OCI-LY1 (cell line): ENCODE data around the gene RMND5B.

ENCODE experiments used
- H2AFZ ChIP-seq: fragments of 200-600 bp; sonication (generic), shearing (Covaris generic); 2 replicates; pipeline ENCODE4 v1.6.0; 2014; ENCODE audit warnings: antibody characterized with exemption, mild to moderate bottlenecking, low read length
- H3F3A ChIP-seq: fragments of 200-600 bp; sonication (generic), shearing (Covaris generic); 2 replicates; pipeline ENCODE4 v1.6.0; 2014; ENCODE audit warnings: mild to moderate bottlenecking, antibody characterized with exemption, low read length, moderate library complexity; ENCODE audit not compliant: insufficient read depth
- H3K27ac ChIP-seq: fragments of 200-600 bp; sonication (generic); 2 replicates; pipeline ENCODE4 v1.5.1; 2014; ENCODE audit warnings: low read length, mixed run types, mild to moderate bottlenecking, low read depth; ENCODE audit not compliant: poor library complexity, severe bottlenecking
- H3K27me3 ChIP-seq: fragments of 200-600 bp; sonication (generic); 2 replicates; pipeline ENCODE4 v1.6.0; 2014; ENCODE audit warnings: antibody characterized with exemption, mild to moderate bottlenecking, low read length, moderate library complexity; ENCODE audit not compliant: insufficient read depth
- H3K36me3 ChIP-seq: fragments of 200-600 bp; sonication (generic); 2 replicates; pipeline ENCODE4 v1.6.1; 2014; ENCODE audit warnings: mild to moderate bottlenecking, antibody characterized with exemption, low read length, moderate library complexity, mixed read lengths; ENCODE audit not compliant: insufficient read depth
- H3K4me1 ChIP-seq: fragments of 200-600 bp; sonication (generic); 2 replicates; pipeline ENCODE4 v1.5.1; 2014; ENCODE audit warnings: mild to moderate bottlenecking, low read length, moderate library complexity; ENCODE audit not compliant: insufficient read depth, severe bottlenecking
- H3K4me2 ChIP-seq: fragments of 200-600 bp; sonication (generic), shearing (Covaris generic); 2 replicates; pipeline ENCODE4 v1.6.1; 2014; ENCODE audit warnings: low read length
- H3K4me3 ChIP-seq: fragments of 200-600 bp; sonication (generic); 2 replicates; pipeline ENCODE4 v1.5.1; 2014; ENCODE audit warnings: low read length, low read depth, mild to moderate bottlenecking, mixed read lengths; ENCODE audit not compliant: poor library complexity, severe bottlenecking
- H3K79me2 ChIP-seq: fragments of 200-600 bp; shearing (Covaris generic); 2 replicates; pipeline ENCODE4 v1.6.1; 2016; ENCODE audit warnings: mixed run types, low read length, mixed read lengths; ENCODE audit not compliant: insufficient read depth
- H3K9ac ChIP-seq: fragments of 200-600 bp; sonication (generic), shearing (Covaris generic); 2 replicates; pipeline ENCODE4 v1.6.1; 2014; ENCODE audit warnings: mild to moderate bottlenecking, low read length, mixed read lengths
- H3K9me2 ChIP-seq: fragments of 200-600 bp; sonication (generic), shearing (Covaris generic); 2 replicates; pipeline ENCODE4 v1.6.1; 2014; ENCODE audit warnings: low read depth, mild to moderate bottlenecking, low read length, mixed read lengths
- H3K9me3 ChIP-seq: fragments of 200-600 bp; shearing (Covaris generic); 2 replicates; pipeline ENCODE4 v1.6.1; 2014; ENCODE audit warnings: low read length, mixed read lengths
- H4K20me1 ChIP-seq: fragments of 200-600 bp; sonication (generic), shearing (Covaris generic); 2 replicates; pipeline ENCODE4 v1.6.0; 2016; ENCODE audit warnings: mild to moderate bottlenecking, low read length; ENCODE audit not compliant: insufficient read depth
- EZH2 ChIP-seq: fragments of 200-600 bp; sonication (generic), shearing (Covaris generic); IDR thresholded peaks from 2 replicates; pipeline ENCODE4 v1.8.0; 2017; ENCODE audit warnings: borderline replicate concordance, mixed run types, mild to moderate bottlenecking, antibody characterized with exemption, low read length, moderate library complexity, mixed read lengths
- TF ChIP-seq, protein P1 (sequence below): fragments of 200-600 bp; sonication (generic), shearing (Covaris generic); IDR thresholded peaks from 2 replicates; pipeline ENCODE4 v1.5.1; 2017; ENCODE audit warnings: mild to moderate bottlenecking, antibody characterized with exemption, low read length, moderate library complexity, mixed read lengths

Gene RMND5B

DNA sequence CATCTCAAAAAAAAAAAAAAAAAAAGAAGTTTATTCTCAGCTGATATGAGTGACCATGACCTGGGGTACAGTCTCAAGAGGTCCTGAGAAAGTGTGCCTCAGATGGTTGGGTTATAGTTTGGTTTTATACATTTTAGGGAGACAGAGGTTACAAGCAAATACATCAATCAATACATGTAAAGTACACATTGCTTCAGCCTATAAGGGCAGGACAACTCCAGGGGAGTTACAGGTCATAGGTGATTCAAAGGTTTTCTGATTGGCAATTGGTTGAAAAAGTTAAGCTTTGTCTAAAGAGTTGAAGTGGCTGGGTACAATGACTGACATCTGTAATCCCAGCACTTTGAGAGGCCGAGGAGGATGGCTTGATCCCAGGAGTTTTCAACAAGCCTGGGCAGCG is 58.6 kb downstream of the RMND5B start:
- Histone ChIP-seq H3K9me2 (no peaks in the 10 kb centered on the region), H3K4me2 (no peak overlapping the region), H2AFZ (no peak overlapping the region), H3F3A (no peaks in the 10 kb centered on the region), H3K27ac (no peak overlapping the region), H3K9me3 (no peaks in the 10 kb centered on the region), H4K20me1 (no peaks in the 10 kb centered on the region), H3K4me1 (no peaks in the 10 kb centered on the region), H3K79me2 (no peaks in the 10 kb centered on the region), H3K36me3 (no peaks in the 10 kb centered on the region), H3K4me3 (no peak overlapping the region), H3K27me3 (peaks cover 5% of the 10 kb centered on the region; the same call in 1 of the 2 replicates), H3K9ac (no peak overlapping the region)
- TF ChIP-seq, protein P1, sequence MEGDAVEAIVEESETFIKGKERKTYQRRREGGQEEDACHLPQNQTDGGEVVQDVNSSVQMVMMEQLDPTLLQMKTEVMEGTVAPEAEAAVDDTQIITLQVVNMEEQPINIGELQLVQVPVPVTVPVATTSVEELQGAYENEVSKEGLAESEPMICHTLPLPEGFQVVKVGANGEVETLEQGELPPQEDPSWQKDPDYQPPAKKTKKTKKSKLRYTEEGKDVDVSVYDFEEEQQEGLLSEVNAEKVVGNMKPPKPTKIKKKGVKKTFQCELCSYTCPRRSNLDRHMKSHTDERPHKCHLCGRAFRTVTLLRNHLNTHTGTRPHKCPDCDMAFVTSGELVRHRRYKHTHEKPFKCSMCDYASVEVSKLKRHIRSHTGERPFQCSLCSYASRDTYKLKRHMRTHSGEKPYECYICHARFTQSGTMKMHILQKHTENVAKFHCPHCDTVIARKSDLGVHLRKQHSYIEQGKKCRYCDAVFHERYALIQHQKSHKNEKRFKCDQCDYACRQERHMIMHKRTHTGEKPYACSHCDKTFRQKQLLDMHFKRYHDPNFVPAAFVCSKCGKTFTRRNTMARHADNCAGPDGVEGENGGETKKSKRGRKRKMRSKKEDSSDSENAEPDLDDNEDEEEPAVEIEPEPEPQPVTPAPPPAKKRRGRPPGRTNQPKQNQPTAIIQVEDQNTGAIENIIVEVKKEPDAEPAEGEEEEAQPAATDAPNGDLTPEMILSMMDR = no peak
- TF ChIP-seq EZH2 = no peak

DNA sequence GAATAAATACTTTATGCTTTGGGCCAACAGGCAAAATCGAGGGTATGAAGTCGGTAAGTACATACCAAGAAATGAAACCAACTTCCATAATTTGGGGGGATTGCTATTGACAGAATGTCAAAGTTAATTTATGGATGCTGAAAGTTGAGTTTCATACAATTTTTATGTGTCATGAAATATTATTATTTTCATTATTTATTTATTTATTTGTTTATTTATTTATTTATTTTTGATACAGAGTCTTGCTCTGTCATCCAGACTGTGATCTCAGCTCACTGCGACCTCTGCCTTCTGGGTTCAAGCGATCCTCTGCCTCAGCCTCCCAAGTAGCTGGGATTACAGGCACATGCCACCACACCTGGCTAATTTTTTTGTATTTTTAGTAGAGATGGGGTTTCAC is 60.8 kb downstream of the RMND5B start:
- H3K27ac ChIP-seq = no peak overlapping the region

DNA sequence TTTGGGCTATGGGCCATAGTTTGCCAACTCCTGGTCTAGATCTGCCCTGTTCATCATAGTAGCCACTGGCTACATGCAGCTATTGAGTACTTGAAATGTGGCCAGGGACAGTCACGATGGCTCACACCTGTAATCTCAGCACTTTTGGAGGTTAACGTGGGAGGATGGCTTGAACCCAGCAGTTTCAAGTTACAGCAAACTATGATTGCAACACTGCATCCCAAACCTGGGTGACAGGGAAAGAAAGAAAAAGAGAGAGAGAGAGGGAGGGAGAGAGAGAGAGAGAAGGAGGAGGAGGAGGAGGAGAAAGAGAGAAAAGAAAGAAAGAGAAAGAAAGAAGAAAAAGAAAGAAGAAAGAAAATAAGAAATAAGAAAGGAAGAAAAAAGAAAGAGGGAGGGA is 61.4 kb downstream of the RMND5B start:
- Histone ChIP-seq H3K9ac (no peak overlapping the region), H3K79me2 (no peaks in the 10 kb centered on the region), H3K36me3 (no peaks in the 10 kb centered on the region), H3K27ac (no peak overlapping the region), H3K27me3 (peaks cover 5% of the 10 kb centered on the region; the same call in 1 of the 2 replicates), H3K9me2 (no peaks in the 10 kb centered on the region), H3F3A (no peaks in the 10 kb centered on the region), H3K4me1 (no peaks in the 10 kb centered on the region), H4K20me1 (no peaks in the 10 kb centered on the region), H2AFZ (no peak overlapping the region), H3K4me3 (no peak overlapping the region), H3K9me3 (no peaks in the 10 kb centered on the region), H3K4me2 (no peak overlapping the region)
- no peak for TF ChIP-seq EZH2
- TF ChIP-seq, protein P1 = no peak

More for the DNA sequence above, 60.8 kb downstream of the RMND5B start:
- H3K9me3 ChIP-seq = no peaks in the 10 kb centered on the region
- TF ChIP-seq, protein P1 = no peak
- TF ChIP-seq EZH2 = no peak
- H3K79me2 ChIP-seq = no peaks in the 10 kb centered on the region
- no peak overlapping the region for H2AFZ ChIP-seq
- no peak overlapping the region for H3K4me3 ChIP-seq
- no peaks in the 10 kb centered on the region for H4K20me1 ChIP-seq
- no peak overlapping the region for H3K4me2 ChIP-seq
- no peaks in the 10 kb centered on the region for H3K4me1 ChIP-seq
- no peak overlapping the region for H3K9ac ChIP-seq
- no peaks in the 10 kb centered on the region for H3F3A ChIP-seq
- peaks cover 5% of the 10 kb centered on the region; the same call in 1 of the 2 replicates for H3K27me3 ChIP-seq
- no peaks in the 10 kb centered on the region for H3K36me3 ChIP-seq
- no peaks in the 10 kb centered on the region for H3K9me2 ChIP-seq
